Small intestine (tissue), 7 donors: ENCODE results near the gene LAGE3. TPM values are rescaled to one million over a fixed set of nuclear protein-coding genes. Genes with fewer than 3 reads are reported as not detected.

ENCODE experiments used
- DNase-seq, 2 donors: peaks; one replicate each; pipeline versions ENCODE4 v3.0.0 to v3.0.0-alpha.2; 2013
- FAIRE-seq: peaks from 2 replicates; lab custom pipeline; 2012; peaks lifted over from hg19 to GRCh38; lab: Jason Lieb, UNC
- H3K27ac ChIP-seq, 3 donors: one replicate each; pipeline ENCODE4 v1.5.1; 2013; ENCODE audit warnings: low read length in 2 of 3, mild to moderate bottlenecking in 2 of 3, control low read depth in 1 of 3, inconsistent platforms in 1 of 3, low read depth in 1 of 3, moderate library complexity in 1 of 3
- H3K27me3 ChIP-seq, 3 donors: one replicate each; pipeline ENCODE4 v1.6.1; 2013; ENCODE audit warnings: low read length in 3 of 3, inconsistent platforms in 1 of 3; ENCODE audit not compliant: control insufficient read depth in 3 of 3, insufficient read depth in 3 of 3
- H3K36me3 ChIP-seq, 3 donors: one replicate each; pipeline ENCODE4 v1.6.1; 2013; ENCODE audit warnings: low read length in 3 of 3, inconsistent platforms in 1 of 3, low read depth in 1 of 3, mild to moderate bottlenecking in 1 of 3, moderate library complexity in 1 of 3; ENCODE audit not compliant: control insufficient read depth in 3 of 3, insufficient read depth in 2 of 3
- H3K4me1 ChIP-seq, 3 donors: one replicate each; pipeline ENCODE4 v1.6.1; 2013; ENCODE audit warnings: low read length in 2 of 3, inconsistent platforms in 1 of 3, low read depth in 1 of 3, mild to moderate bottlenecking in 1 of 3, moderate library complexity in 1 of 3; ENCODE audit not compliant: control insufficient read depth in 3 of 3, insufficient read depth in 2 of 3
- H3K4me3 ChIP-seq, 3 donors: one replicate each; pipeline ENCODE4 v1.5.1; 2013; ENCODE audit warnings: low read length in 3 of 3, control low read depth in 1 of 3, inconsistent platforms in 1 of 3, low read depth in 1 of 3, mild to moderate bottlenecking in 1 of 3, moderate library complexity in 1 of 3
- H3K9me3 ChIP-seq, 2 donors: one replicate each; pipeline ENCODE4 v1.6.1; 2013; ENCODE audit warnings: low read depth in 1 of 2, low read length in 1 of 2; ENCODE audit not compliant: control insufficient read depth in 2 of 2, insufficient read depth in 1 of 2
- WGBS, 3 donors: extraction: QIAGEN DNeasy Blood & Tissue Kit; methylation state at CpG; one replicate each; pipeline ENCODE4 v1.1.7; 2013; 5-methylcytosine and 5-hydroxymethylcytosine counted together
- polyA plus RNA-seq, 4 donors: library from polyadenylated mRNA; stranded (reverse) in 3 of 4; unstranded in 1 of 4; fragments of 200-250 nt in 3 of 4; fragments of 120-200 nt in 1 of 4; gene quantifications; one replicate each; pipeline versions ENCODE4 v1.2.1 to v1.2.3, GENCODE V29; 2013
- donor health status: healthy with polysubstance abuse.
- donor health status: control.
- donor health status: control.
- donor health status: Bipolar disorder and iron deficiency.
- donor health status: healthy.

Gene LAGE3
- polyA plus RNA-seq, 4 donors = 8.1 to 26.6 (median 21.8) TPM

GRCh38 chrX:154452823-154453222, 26.3 kb downstream of the LAGE3 start:
- Histone ChIP-seq H3K27ac (no peak overlapping the region), H3K36me3 (peaks cover 0 to 38% (median 0%) of the 10 kb centered on the region in 3 donors), H3K9me3 (no peaks in the 10 kb centered on the region), H3K4me3 (no peak overlapping the region), H3K27me3 (no peaks in the 10 kb centered on the region), H3K4me1 (no peaks in the 10 kb centered on the region)
- 92 to 100% (median 97%) methylated on average over 9 of the region's 9 CpGs for WGBS, 3 donors
- DNase-seq = no peak
- no peak for FAIRE-seq

- DNase-seq (no peak), FAIRE-seq (no peak)
- Histone ChIP-seq H3K4me3 (no peak overlapping the region), H3K27me3 (no peaks in the 10 kb centered on the region), H3K4me1 (peaks cover 0 to 1% (median 0%) of the 10 kb centered on the region in 3 donors), H3K27ac (no peak overlapping the region), H3K36me3 (peaks cover 0 to 60% (median 0%) of the 10 kb centered on the region in 3 donors), H3K9me3 (no peaks in the 10 kb centered on the region)
- WGBS, 3 donors = 94 to 95% (median 95%) methylated on average over 15 to 17 of the region's 17 CpGs
Measured at GRCh38 chrX:154450312-154450711, 28.8 kb downstream of the LAGE3 start.

GRCh38 chrX:154449618-154450017, 29.5 kb downstream of the LAGE3 start:
- H3K4me3 ChIP-seq = no peak overlapping the region
- 88 to 96% (median 96%) methylated on average over 16 to 18 of the region's 18 CpGs for WGBS, 3 donors
- H3K27me3 ChIP-seq = no peaks in the 10 kb centered on the region
- H3K9me3 ChIP-seq = no peaks in the 10 kb centered on the region
- peaks cover 0 to 8% (median 0%) of the 10 kb centered on the region in 3 donors for H3K4me1 ChIP-seq
- peaks cover 0 to 60% (median 0%) of the 10 kb centered on the region in 3 donors for H3K36me3 ChIP-seq
- no peak for FAIRE-seq
- no peak overlapping the region for H3K27ac ChIP-seq
- no peak for DNase-seq

GRCh38 chrX:154448484-154448883, 30.6 kb downstream of the LAGE3 start:
- Histone ChIP-seq H3K27me3 (no peaks in the 10 kb centered on the region), H3K36me3 (peaks cover 0 to 60% (median 0%) of the 10 kb centered on the region in 3 donors), H3K9me3 (no peaks in the 10 kb centered on the region), H3K4me1 (peaks cover 0 to 12% (median 0%) of the 10 kb centered on the region in 3 donors), H3K27ac (no peak overlapping the region), H3K4me3 (no peak overlapping the region)
- FAIRE-seq (no peak), DNase-seq (no peak)
- 91 to 96% (median 93%) methylated on average over 14 of the region's 14 CpGs for WGBS, 3 donors

GRCh38 chrX:154446430-154446829, 32.7 kb downstream of the LAGE3 start:
- Histone ChIP-seq H3K9me3 (no peaks in the 10 kb centered on the region), H3K27ac (no peak overlapping the region), H3K4me3 (no peak overlapping the region), H3K27me3 (no peaks in the 10 kb centered on the region), H3K4me1 (peaks cover 0 to 14% (median 0%) of the 10 kb centered on the region in 3 donors), H3K36me3 (peaks cover 0 to 72% (median 4%) of the 10 kb centered on the region in 3 donors)
- DNase-seq (no peak), FAIRE-seq (no peak)
- 87 to 94% (median 93%) methylated on average over 10 to 12 of the region's 12 CpGs for WGBS, 3 donors

- FAIRE-seq = no peak
- WGBS, 3 donors = 95 to 96% (median 95%) methylated on average over 8 to 16 of the region's 16 CpGs
- H3K27ac ChIP-seq = no peak overlapping the region
- peaks cover 0 to 14% (median 0%) of the 10 kb centered on the region in 3 donors for H3K4me1 ChIP-seq
- H3K27me3 ChIP-seq = no peaks in the 10 kb centered on the region
- H3K36me3 ChIP-seq = peaks cover 0 to 72% (median 4%) of the 10 kb centered on the region in 3 donors
- no peak overlapping the region for H3K4me3 ChIP-seq
- DNase-seq = no peak
- no peaks in the 10 kb centered on the region for H3K9me3 ChIP-seq
Measured at GRCh38 chrX:154445776-154446175, 33.3 kb downstream of the LAGE3 start.

- H3K27ac ChIP-seq = peak overlapping the region in 1 of 3 donors; percentile 71
- DNase-seq (no peak), FAIRE-seq (no peak)
- peaks cover 0 to 72% (median 4%) of the 10 kb centered on the region in 3 donors for H3K36me3 ChIP-seq
- H3K4me1 ChIP-seq = peaks cover 0 to 14% (median 0%) of the 10 kb centered on the region in 3 donors
- WGBS, 3 donors = 30 to 69% (median 55%) methylated on average over 6 to 13 of the region's 13 CpGs
- no peaks in the 10 kb centered on the region for H3K27me3 ChIP-seq
- H3K9me3 ChIP-seq = no peaks in the 10 kb centered on the region
- H3K4me3 ChIP-seq = peak overlapping the region; percentile 60 to 63 (median 60)
Measured at GRCh38 chrX:154444755-154445246, 34.3 kb downstream of the LAGE3 start.

GRCh38 chrX:154443992-154444754, 34.9 kb downstream of the LAGE3 start, which contains the start of gene FAM50A:
Gene FAM50A, plus strand, starts transcription at chrX:154444141. Its CDS starts 95 bp downstream, at chrX:154444236.
- Histone ChIP-seq H3K4me1 (peaks cover 0 to 14% (median 0%) of the 10 kb centered on the region in 3 donors), H3K27ac (peak within 1 kb of the TSS; percentile 51 to 78 (median 74)), H3K36me3 (peaks cover 0 to 71% (median 4%) of the 10 kb centered on the region in 3 donors), H3K9me3 (no peaks in the 10 kb centered on the region), H3K27me3 (no peaks in the 10 kb centered on the region), H3K4me3 (peak within 1 kb of the TSS; percentile 60 to 63 (median 60))
- peak; percentile 70 to 86 for DNase-seq
- WGBS, 3 donors = 2 to 38% (median 3%) methylated on average over 7 to 94 of the region's 94 CpGs
- no peak for FAIRE-seq
